GM10248 (cell line): ENCODE measurements around the gene RBMS2.
"Not testable (repeated sequence)": the region's sequence is repeated elsewhere in the genome, so short reads cannot be mapped to it uniquely, and the experiment has no call there.

Experiments used
- CTCF ChIA-PET: fragments of 300-600 bp; sonication (Branson Sonifier 250); formaldehyde crosslinking; extraction: SDS; loops from one replicate; lab custom pipeline; 2021; ENCODE audit warnings: antibody characterized with exemption; lab: Yijun Ruan, JAX
- POLR2A ChIA-PET: fragments of 350-650 bp; sonication (Branson Sonifier 250); formaldehyde crosslinking; extraction: SDS; loops from one replicate; lab custom pipeline; 2020; ENCODE audit warnings: antibody characterized with exemption; lab: Yijun Ruan, JAX
- DNase-seq: peaks from one replicate; pipeline ENCODE4 v3.0.0; 2012; ENCODE audit errors: extremely low spot score
- TF ChIP-seq, protein P1 (sequence below): IDR thresholded peaks from 2 replicates; pipeline ENCODE4 v1.5.1; 2012; ENCODE audit warnings: mild to moderate bottlenecking, low read depth; ENCODE audit errors: extremely low read depth, missing control alignments, control extremely low read depth

Gene RBMS2

GRCh38 chr12:56551070-56551469, 29.4 kb downstream of the RBMS2 start:
- ChIA-PET CTCF (no interaction called here), POLR2A (no interaction called here)
- no peak for DNase-seq

DNA sequence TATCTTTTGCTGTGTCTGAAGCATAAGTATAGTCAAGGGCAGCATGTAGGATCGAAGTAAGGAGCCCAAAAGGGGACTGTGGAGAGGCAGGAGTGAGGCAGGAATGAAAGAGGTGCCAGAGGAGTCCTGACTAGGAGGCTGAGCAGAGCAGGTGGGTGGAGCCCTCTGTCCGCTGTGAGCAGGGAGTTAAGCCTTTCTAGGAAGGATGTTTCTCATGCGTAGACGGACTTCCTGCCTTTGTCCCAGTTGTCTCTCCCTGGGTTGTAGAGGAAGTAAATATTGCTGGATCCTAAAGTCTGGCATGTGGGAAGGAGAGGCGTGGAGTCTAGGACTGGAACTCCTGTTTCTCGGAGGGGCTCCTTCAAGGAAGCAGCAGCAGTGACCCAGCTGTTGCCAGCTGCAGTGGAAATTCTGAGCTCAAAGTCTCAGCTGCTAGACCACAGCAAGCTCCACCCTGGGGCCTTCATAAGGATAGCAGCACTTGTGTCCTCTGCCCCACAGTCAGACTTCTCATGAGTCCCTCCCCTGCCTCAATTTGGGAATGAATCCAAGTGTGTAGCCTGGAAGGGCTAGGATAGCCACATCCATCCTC, 44.0 kb downstream of the RBMS2 start:
- POLR2A ChIA-PET: no interaction called here
- peak; percentile 58 for DNase-seq
- CTCF ChIA-PET: interaction anchor here (1.0 to 1.2 kb wide), 3 partner anchors 13 to 52 kb away, joined by 3 to 9 read pairs (median 4); no protein-coding TSS in a partner anchor
- TF ChIP-seq, protein P1, sequence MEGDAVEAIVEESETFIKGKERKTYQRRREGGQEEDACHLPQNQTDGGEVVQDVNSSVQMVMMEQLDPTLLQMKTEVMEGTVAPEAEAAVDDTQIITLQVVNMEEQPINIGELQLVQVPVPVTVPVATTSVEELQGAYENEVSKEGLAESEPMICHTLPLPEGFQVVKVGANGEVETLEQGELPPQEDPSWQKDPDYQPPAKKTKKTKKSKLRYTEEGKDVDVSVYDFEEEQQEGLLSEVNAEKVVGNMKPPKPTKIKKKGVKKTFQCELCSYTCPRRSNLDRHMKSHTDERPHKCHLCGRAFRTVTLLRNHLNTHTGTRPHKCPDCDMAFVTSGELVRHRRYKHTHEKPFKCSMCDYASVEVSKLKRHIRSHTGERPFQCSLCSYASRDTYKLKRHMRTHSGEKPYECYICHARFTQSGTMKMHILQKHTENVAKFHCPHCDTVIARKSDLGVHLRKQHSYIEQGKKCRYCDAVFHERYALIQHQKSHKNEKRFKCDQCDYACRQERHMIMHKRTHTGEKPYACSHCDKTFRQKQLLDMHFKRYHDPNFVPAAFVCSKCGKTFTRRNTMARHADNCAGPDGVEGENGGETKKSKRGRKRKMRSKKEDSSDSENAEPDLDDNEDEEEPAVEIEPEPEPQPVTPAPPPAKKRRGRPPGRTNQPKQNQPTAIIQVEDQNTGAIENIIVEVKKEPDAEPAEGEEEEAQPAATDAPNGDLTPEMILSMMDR: no peak

More at GRCh38 chr12:56551070-56551469, 29.4 kb downstream of the RBMS2 start:
- TF ChIP-seq, protein P1: no peak

- ChIA-PET CTCF (interaction anchor here (1.1 to 3.8 kb wide), 5 partner anchors 11 to 54 kb away, joined by 3 to 30 read pairs (median 4); no protein-coding TSS in a partner anchor), POLR2A (no interaction called here)
- no peak for DNase-seq
- TF ChIP-seq, protein P1: no peak
Observed at GRCh38 chr12:56568146-56568545, 46.5 kb downstream of the RBMS2 start.

DNA sequence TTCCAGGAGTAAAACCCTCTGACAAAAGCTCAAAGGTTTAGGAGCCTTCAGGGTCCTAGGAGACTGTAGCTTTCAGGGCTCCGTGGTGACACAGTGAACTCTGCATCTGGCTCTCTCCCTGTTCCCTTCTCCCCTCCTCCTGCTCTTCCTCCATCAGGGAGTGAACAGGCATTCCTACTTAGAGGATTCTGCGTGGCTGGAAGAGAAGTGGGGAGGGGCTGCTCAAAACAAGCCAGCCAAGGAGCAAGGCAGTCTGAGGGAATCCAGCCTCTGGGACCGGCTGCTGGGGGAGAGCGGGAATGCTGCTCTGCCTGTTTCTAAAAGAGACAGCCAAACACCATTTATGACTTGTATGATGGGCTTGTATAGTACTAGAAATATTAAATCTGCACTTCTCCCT, 49.5 kb downstream of the RBMS2 start:
- TF ChIP-seq, protein P1: no peak
- ChIA-PET POLR2A (no interaction called here), CTCF (interaction anchor here (0.8 to 3.8 kb wide), 2 partner anchors 9 to 57 kb away, joined by 3 to 30 read pairs; no protein-coding TSS in a partner anchor)
- DNase-seq: no peak

DNA sequence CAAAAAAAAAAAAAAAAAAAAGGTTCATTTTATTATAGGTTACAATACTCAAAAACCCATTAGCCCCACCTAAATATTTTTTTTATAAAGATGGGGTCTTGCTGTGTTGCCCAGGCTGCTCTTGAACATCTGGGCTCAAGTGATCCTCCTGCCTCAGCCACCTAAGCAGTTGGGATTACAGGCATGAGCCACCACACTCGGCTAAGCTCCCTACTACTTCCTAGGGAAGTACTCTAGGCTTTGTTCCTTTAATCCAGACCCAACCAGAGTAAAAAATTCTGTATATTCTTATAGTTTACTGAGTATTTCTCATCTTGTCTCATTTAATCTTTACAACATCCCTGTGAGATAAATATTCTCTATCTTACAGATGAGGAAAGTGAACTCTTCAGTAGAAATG, 50.7 kb downstream of the RBMS2 start:
- POLR2A ChIA-PET: interaction anchor here (0.5 kb wide), 1 partner anchor 63 kb away, joined by 4 read pairs; no protein-coding TSS in a partner anchor
- TF ChIP-seq, protein P1: no peak
- CTCF ChIA-PET: interaction anchor here (1.1 to 4.3 kb wide), 5 partner anchors 9 to 59 kb away, joined by 3 to 31 read pairs (median 13); no protein-coding TSS in a partner anchor
- DNase-seq: no peak

GRCh38 chr12:56574210-56574609, 52.6 kb downstream of the RBMS2 start:
- ChIA-PET POLR2A (no interaction called here), CTCF (interaction anchor here (0.7 to 4.3 kb wide), 14 partner anchors 9 to 206 kb away, joined by 3 to 31 read pairs (median 6); partner anchors contain the start of gene RBMS2)
- TF ChIP-seq, protein P1: no peak
- DNase-seq: no peak

- DNase-seq, POLR2A ChIA-PET: not testable (repeated sequence)
- CTCF ChIA-PET: interaction anchor here (1.3 to 1.5 kb wide), 5 partner anchors 12 to 81 kb away, joined by 3 to 10 read pairs (median 6); no protein-coding TSS in a partner anchor
Observed at GRCh38 chr12:56577248-56577647, 55.6 kb downstream of the RBMS2 start.
